HepG2 (cell line): Measurements from ENCODE around the gene CASP3. TPM values are rescaled to one million over a fixed set of nuclear protein-coding genes. Genes with fewer than 3 reads are reported as not detected.

Experiments
- ATAC-seq: fragments of 200-7000 bp; cut with Tn5 transposase; 3 replicates; pipeline ENCODE4 v1.9.1; 2020; ENCODE audit warnings: mild to moderate bottlenecking, moderate library complexity
- BruUV-seq: library from RNA; stranded (reverse); fragments of 400-500 nt; replicated peaks from 2 replicates; lab custom pipeline; 2021; lab: Mats Ljungman, UMichigan
- CTCF ChIA-PET: fragments of 300-600 bp; formaldehyde crosslinking; extraction: SDS; loops from one replicate; lab custom pipeline; 2021; ENCODE audit warnings: low total read pairs, inconsistent platforms, low intra/inter-chr PET ratio; lab: Yijun Ruan, JAX
- POLR2A ChIA-PET: fragments of 350-600 bp; sonication (Branson Sonifier 250); formaldehyde crosslinking; loops from one replicate; lab custom pipeline; 2020; ENCODE audit warnings: antibody characterized with exemption, inconsistent platforms; lab: Yijun Ruan, JAX
- DNase-seq: peaks from one replicate; pipeline ENCODE4 v3.0.0-alpha.2; 2015; ENCODE audit warnings: low spot score
- FAIRE-seq: peaks from 3 replicates; lab custom pipeline; 2011; peaks lifted over from hg19 to GRCh38; lab: Jason Lieb, UNC
- H2AFZ ChIP-seq: one replicate; pipeline ENCODE4 v1.6.1; 2011; ENCODE audit warnings: low read length, inconsistent platforms
- H3K27ac ChIP-seq: fragments of 300-600 bp; 3 replicates; pipeline ENCODE4 v1.8.0; 2011; ENCODE audit warnings: mixed run types, mild to moderate bottlenecking, mixed read lengths, low read length, inconsistent platforms; ENCODE audit not compliant: insufficient read depth; ENCODE audit errors: extremely low read length
- H3K27me3 ChIP-seq, 2 experiments: fragments of 200-600 bp in 1 of 2; 2 replicates in 1 of 2; 3 replicates in 1 of 2; pipeline versions ENCODE4 v1.6.0 to v1.8.0; 2011; ENCODE audit warnings: low read length in 2 of 2, mild to moderate bottlenecking in 2 of 2, moderate library complexity in 2 of 2, inconsistent platforms in 1 of 2; ENCODE audit not compliant: insufficient read depth in 2 of 2, control insufficient read depth in 1 of 2
- H3K36me3 ChIP-seq, 2 experiments: fragments of 200-600 bp in 1 of 2; replicated peaks in 1 of 2; 2 replicates in 1 of 2; 3 replicates in 1 of 2; pipeline versions ENCODE4 v1.5.1 to v1.8.0; 2011; ENCODE audit warnings: low read length in 2 of 2, inconsistent platforms in 1 of 2; ENCODE audit not compliant: insufficient read depth in 2 of 2, control insufficient read depth in 1 of 2
- H3K4me1 ChIP-seq: 2 replicates; pipeline ENCODE4 v1.5.1; 2012; ENCODE audit warnings: low read length, inconsistent platforms; ENCODE audit not compliant: insufficient read depth
- H3K4me2 ChIP-seq: 2 replicates; pipeline ENCODE4 v1.6.0; 2011; ENCODE audit warnings: low read depth, low read length, inconsistent platforms
- H3K4me3 ChIP-seq, 3 experiments: fragments of 200-600 bp in 1 of 3; sonication (generic), shearing (Covaris generic) in 1 of 3; replicated peaks in 1 of 3; 2 replicates each; pipeline ENCODE4 v1.5.1; 2011 to 2016; ENCODE audit warnings: low read length in 3 of 3, inconsistent platforms in 2 of 3, low read depth in 2 of 3, mild to moderate bottlenecking in 2 of 3, control low read depth in 1 of 3, mixed read lengths in 1 of 3; ENCODE audit not compliant: insufficient read depth in 1 of 3
- H3K79me2 ChIP-seq: one replicate; pipeline ENCODE4 v1.6.1; 2011; ENCODE audit warnings: low read length, inconsistent platforms; ENCODE audit not compliant: insufficient read depth
- H3K9ac ChIP-seq: 2 replicates; pipeline ENCODE4 v1.6.0; 2011; ENCODE audit warnings: mild to moderate bottlenecking, low read depth, low read length, inconsistent platforms; ENCODE audit not compliant: insufficient read depth
- H3K9me3 ChIP-seq: 2 replicates; pipeline ENCODE4 v1.5.1; 2012; ENCODE audit warnings: mild to moderate bottlenecking, low read length
- H4K20me1 ChIP-seq: 2 replicates; pipeline ENCODE4 v1.6.0; 2011; ENCODE audit warnings: inconsistent platforms, mild to moderate bottlenecking, low read length, moderate library complexity; ENCODE audit not compliant: insufficient read depth
- CBFB ChIP-seq: sonication (generic); formaldehyde crosslinking; IDR thresholded peaks from 2 replicates; pipeline ENCODE4 v1.4.0; 2020; ENCODE audit warnings: missing genetic modification reagents
- CC2D1A ChIP-seq: sonication (generic); formaldehyde crosslinking; IDR thresholded peaks from 2 replicates; pipeline ENCODE4 v1.8.1; 2023; ENCODE audit warnings: mild to moderate bottlenecking, missing genetic modification reagents
- GZF1 ChIP-seq: sonication (generic); formaldehyde crosslinking; IDR thresholded peaks from 2 replicates; pipeline ENCODE4 v1.5.1; 2020; ENCODE audit warnings: mild to moderate bottlenecking, missing genetic modification reagents
- NR2F6 ChIP-seq, 2 experiments: IDR thresholded peaks; 2 replicates each; pipeline ENCODE4 v1.6.1; 2016; ENCODE audit warnings: antibody characterized with exemption in 1 of 2, mild to moderate bottlenecking in 1 of 2
- SALL2 ChIP-seq: sonication (generic); formaldehyde crosslinking; IDR thresholded peaks from 2 replicates; pipeline ENCODE4 v1.8.1; 2023; ENCODE audit warnings: mild to moderate bottlenecking, missing genetic modification reagents, inconsistent platforms
- SOX5 ChIP-seq: IDR thresholded peaks from 2 replicates; pipeline ENCODE4 v1.6.1; 2016; ENCODE audit warnings: borderline replicate concordance
- THAP11 ChIP-seq: IDR thresholded peaks from 2 replicates; pipeline ENCODE4 v1.6.1; 2016; ENCODE audit warnings: missing biosample characterization, missing genetic modification reagents
- THAP7 ChIP-seq: sonication (generic); formaldehyde crosslinking; IDR thresholded peaks from 2 replicates; pipeline ENCODE4 v1.8.1; 2023; ENCODE audit warnings: mild to moderate bottlenecking, missing genetic modification reagents
- TIGD3 ChIP-seq: sonication (generic); formaldehyde crosslinking; IDR thresholded peaks from 2 replicates; pipeline ENCODE4 v1.5.1; 2020; ENCODE audit warnings: mild to moderate bottlenecking, missing genetic modification reagents, borderline replicate concordance
- ZNF263 ChIP-seq: sonication (generic); formaldehyde crosslinking; IDR thresholded peaks from 2 replicates; pipeline ENCODE4 v1.4.0; 2020; ENCODE audit warnings: missing genetic modification reagents
- ZNF556 ChIP-seq: sonication (generic); formaldehyde crosslinking; IDR thresholded peaks from 2 replicates; pipeline ENCODE4 v1.4.0; 2020; ENCODE audit warnings: mild to moderate bottlenecking, missing genetic modification reagents, borderline replicate concordance
- WGBS: methylation state at CpG from one replicate; pipeline ENCODE4 v1.1.6; 2017; ENCODE audit warnings: low lambda C conversion rate; 5-methylcytosine and 5-hydroxymethylcytosine counted together
- in situ Hi-C: cut with HindIII; loops from 2 replicates; pipeline ENCODE4 v1.10.0; 2017; ENCODE audit warnings: low pct_unique_long_range_greater_than_20kb; ENCODE audit not compliant: extremely low pct_ligation_motif_present
- intact Hi-C: fragments of 100-400 bp; cut with micrococcal nuclease; formaldehyde crosslinking; loops from one replicate; pipeline ENCODE4 v1.10.0; 2022; ENCODE audit not compliant: unreplicated experiment
- polyA plus RNA-seq, 8 experiments: library from polyadenylated mRNA; depleted of rRNA in 3 of 8; stranded (reverse) in 7 of 8; unstranded in 1 of 8; fragments of >200 nt; fragmentation: Illumina TruSeq in 4 of 8; extraction: Trizol in 4 of 8; gene quantifications; 2 replicates each; pipeline versions ENCODE4 v1.2.1 to v1.2.3, GENCODE V29; 2011 to 2016; ENCODE audit warnings: low read depth in 4 of 8, missing spikeins in 1 of 8, mixed read lengths in 1 of 8; ENCODE audit not compliant: insufficient read depth in 1 of 8
- total RNA-seq, 5 experiments: library from RNA; depleted of rRNA; stranded (reverse); fragments of >200 nt; fragmentation: Illumina TruSeq; extraction: Trizol; gene quantifications; 2 replicates each; pipeline ENCODE4 v1.2.3, GENCODE V29; 2016; ENCODE audit warnings: low read depth in 1 of 5
- TF ChIP-seq, protein P1 (sequence below): sonication (generic); formaldehyde crosslinking; IDR thresholded peaks from 2 replicates; pipeline ENCODE4 v1.5.1; 2020; ENCODE audit warnings: mild to moderate bottlenecking, missing genetic modification reagents
- TF ChIP-seq, protein P2 (sequence below): sonication (generic); formaldehyde crosslinking; IDR thresholded peaks from 2 replicates; pipeline ENCODE4 v1.4.0; 2020; ENCODE audit warnings: missing genetic modification reagents; ENCODE audit errors: not compliant biosample characterization

The CASP3 gene
- total and polyA plus RNA-seq, 2 of the 13 experiments (the other 11 are each of a cell fraction or from before 2014, with no cell fraction given): 26.0 to 77.8 TPM

DNA sequence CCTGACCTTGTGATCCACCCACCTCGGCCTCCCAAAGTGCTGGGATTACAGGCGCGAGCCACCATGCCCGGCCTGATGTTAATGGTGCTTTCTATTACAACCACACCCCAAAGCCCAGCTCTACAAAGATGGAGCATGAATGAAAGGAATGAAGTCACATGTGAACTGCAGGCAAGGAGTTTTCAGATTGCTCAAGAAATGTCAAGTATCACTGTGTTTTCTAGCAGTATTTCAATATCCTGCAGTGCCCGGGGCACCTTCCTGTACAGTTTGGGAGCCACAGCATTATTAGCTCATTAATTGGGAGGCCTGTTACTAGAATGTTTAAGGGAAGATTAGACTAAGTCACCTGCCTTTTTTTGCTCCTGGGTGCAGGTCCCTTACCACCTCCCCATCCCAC is 40.4 kb upstream of the CASP3 start:
- FAIRE-seq: no peak
- no peak overlapping the region for H2AFZ ChIP-seq
- 98% methylated on average over 5 of the region's 5 CpGs for WGBS
- no peaks in the 10 kb centered on the region for H4K20me1 ChIP-seq
- POLR2A ChIA-PET: no interaction called here
- H3K27me3 ChIP-seq: no peaks in the 10 kb centered on the region
- H3K36me3 ChIP-seq: peaks cover 1 to 11% of the 10 kb centered on the region in 2 experiments; a peak in 2 of 5 replicates
- CTCF ChIA-PET: no interaction called here
- H3K27ac ChIP-seq: no peak overlapping the region
- no peak for ATAC-seq
- no TSS peak for BruUV-seq
- H3K79me2 ChIP-seq: no peaks in the 10 kb centered on the region
- no peak for DNase-seq
- H3K4me3 ChIP-seq: no peak overlapping the region
- H3K4me2 ChIP-seq: no peak overlapping the region
- no peak overlapping the region for H3K9ac ChIP-seq
- in situ Hi-C loops (no loop called here), intact Hi-C loops (no loop called here)
- no peaks in the 10 kb centered on the region for H3K4me1 ChIP-seq
- H3K9me3 ChIP-seq: no peaks in the 10 kb centered on the region
- TF ChIP-seq, protein P1, sequence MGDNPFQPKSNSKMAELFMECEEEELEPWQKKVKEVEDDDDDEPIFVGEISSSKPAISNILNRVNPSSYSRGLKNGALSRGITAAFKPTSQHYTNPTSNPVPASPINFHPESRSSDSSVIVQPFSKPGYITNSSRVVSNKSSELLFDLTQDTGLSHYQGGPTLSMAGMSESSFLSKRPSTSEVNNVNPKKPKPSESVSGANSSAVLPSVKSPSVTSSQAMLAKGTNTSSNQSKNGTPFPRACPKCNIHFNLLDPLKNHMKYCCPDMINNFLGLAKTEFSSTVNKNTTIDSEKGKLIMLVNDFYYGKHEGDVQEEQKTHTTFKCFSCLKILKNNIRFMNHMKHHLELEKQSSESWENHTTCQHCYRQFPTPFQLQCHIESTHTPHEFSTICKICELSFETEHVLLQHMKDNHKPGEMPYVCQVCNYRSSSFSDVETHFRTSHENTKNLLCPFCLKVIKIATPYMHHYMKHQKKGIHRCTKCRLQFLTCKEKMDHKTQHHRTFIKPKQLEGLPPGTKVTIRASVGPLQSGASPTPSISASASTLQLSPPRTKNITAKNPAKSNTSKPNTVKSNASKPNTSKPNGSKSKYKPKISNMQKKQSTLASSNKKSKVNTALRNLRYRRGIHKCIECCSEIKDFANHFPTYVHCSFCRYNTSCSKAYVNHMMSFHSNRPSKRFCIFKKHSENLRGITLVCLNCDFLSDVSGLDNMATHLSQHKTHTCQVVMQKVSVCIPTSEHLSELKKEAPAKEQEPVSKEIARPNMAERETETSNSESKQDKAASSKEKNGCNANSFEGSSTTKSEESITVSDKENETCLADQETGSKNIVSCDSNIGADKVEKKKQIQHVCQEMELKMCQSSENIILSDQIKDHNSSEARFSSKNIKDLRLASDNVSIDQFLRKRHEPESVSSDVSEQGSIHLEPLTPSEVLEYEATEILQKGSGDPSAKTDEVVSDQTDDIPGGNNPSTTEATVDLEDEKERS (CRISPR knock-in tag): no peak

GRCh38 chr4:184688447-184688846 is 39.2 kb upstream of the CASP3 start:
- intact Hi-C loops: no loop called here
- no peak for TF ChIP-seq THAP7 (CRISPR knock-in tag)
- no peak for TF ChIP-seq SALL2 (CRISPR knock-in tag)
- TF ChIP-seq CBFB: no peak
- no peak for TF ChIP-seq NR2F6 (IDR thresholded peaks at IDR 0.05)
- no peak for TF ChIP-seq NR2F6 (CRISPR knock-in tag; IDR thresholded peaks at IDR 0.05)
- TF ChIP-seq SOX5: no peak
- TF ChIP-seq ZNF263 (CRISPR knock-in tag): no peak
- no peak for TF ChIP-seq TIGD3
- TF ChIP-seq ZNF556 (CRISPR knock-in tag): no peak
- TF ChIP-seq, protein P2, sequence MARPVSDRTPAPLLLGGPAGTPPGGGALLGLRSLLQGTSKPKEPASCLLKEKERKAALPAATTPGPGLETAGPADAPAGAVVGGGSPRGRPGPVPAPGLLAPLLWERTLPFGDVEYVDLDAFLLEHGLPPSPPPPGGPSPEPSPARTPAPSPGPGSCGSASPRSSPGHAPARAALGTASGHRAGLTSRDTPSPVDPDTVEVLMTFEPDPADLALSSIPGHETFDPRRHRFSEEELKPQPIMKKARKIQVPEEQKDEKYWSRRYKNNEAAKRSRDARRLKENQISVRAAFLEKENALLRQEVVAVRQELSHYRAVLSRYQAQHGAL (CRISPR knock-in tag): no peak
- no peak for TF ChIP-seq GZF1 (CRISPR knock-in tag)
- no peak for TF ChIP-seq THAP11
- no peak for TF ChIP-seq CC2D1A (CRISPR knock-in tag)

More at GRCh38 chr4:184688447-184688846, 39.2 kb upstream of the CASP3 start:
- ChIA-PET POLR2A (no interaction called here), CTCF (no interaction called here)
- ATAC-seq (no peak), FAIRE-seq (no peak), DNase-seq (no peak)
- no peak overlapping the region for H3K9ac ChIP-seq
- H3K27me3 ChIP-seq: no peaks in the 10 kb centered on the region; a peak in 1 of 5 replicates
- no peaks in the 10 kb centered on the region for H3K4me1 ChIP-seq
- H3K27ac ChIP-seq: no peak overlapping the region
- H2AFZ ChIP-seq: no peak overlapping the region
- H3K36me3 ChIP-seq: no peaks in the 10 kb centered on the region; a peak in 2 of 5 replicates
- BruUV-seq: no TSS peak
- in situ Hi-C loops: no loop called here
- H3K79me2 ChIP-seq: no peaks in the 10 kb centered on the region
- WGBS: 92% methylated on average over 11 of the region's 11 CpGs
- H4K20me1 ChIP-seq: no peaks in the 10 kb centered on the region
- H3K4me2 ChIP-seq: no peak overlapping the region
- H3K4me3 ChIP-seq: no peak overlapping the region
- H3K9me3 ChIP-seq: no peaks in the 10 kb centered on the region
